ENCODE data around the gene RGS3.

Gene RGS3

DNA sequence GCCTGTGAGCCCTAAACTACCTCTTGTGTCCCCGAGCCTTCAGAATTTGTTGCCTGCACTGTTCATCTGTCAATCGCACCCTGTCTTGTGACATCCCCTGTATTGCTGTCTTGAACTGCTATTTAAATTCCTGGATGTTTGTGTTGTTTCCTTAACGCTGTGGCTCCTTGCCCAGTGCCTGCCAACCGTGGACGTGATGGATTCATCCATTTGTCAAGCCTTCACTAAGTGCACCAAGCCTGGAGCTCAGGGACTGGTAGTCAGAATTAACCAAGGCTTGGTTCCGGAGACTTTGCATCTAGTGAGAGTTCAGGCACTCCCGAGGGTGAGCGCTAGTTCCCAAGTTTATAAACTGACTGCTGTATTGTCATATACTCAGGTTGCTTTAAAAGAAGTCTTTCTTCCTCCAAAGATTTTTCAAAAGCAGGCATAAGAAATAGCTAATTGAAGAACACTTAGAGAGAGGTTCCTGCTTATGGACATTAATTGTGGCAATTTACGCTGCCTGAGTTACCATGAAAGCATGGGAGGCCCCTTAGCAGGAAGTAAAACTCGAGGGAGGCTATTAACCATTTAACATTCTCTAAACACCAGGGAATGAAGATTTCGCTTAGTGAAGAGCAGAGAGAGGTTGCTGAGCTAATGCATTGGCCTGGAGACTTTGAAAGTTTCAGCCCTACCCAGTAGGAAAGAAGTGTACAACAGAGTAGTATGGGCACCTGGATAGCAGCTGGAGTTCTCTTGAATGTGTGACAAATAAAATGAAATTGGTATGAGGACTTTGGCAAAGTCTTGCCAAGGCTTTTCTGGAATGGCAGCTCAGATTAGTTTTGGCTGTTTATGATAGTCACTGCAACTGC, 29.0 kb downstream of the RGS3 start:
- DNase-seq = no peak

GRCh38 chr9:113493203-113493520, 29.6 kb downstream of the RGS3 start:
- no peak for DNase-seq

GRCh38 chr9:113495526-113495925, 32.0 kb downstream of the RGS3 start:
- no peak for DNase-seq

GRCh38 chr9:113497051-113497450, 33.5 kb downstream of the RGS3 start:
- DNase-seq = no peak

GRCh38 chr9:113499153-113499875, 35.8 kb downstream of the RGS3 start:
- no peak for DNase-seq

- no peak for DNase-seq
These were observed 36.5 kb downstream of the RGS3 start for GRCh38 chr9:113499876-113500497.

DNA sequence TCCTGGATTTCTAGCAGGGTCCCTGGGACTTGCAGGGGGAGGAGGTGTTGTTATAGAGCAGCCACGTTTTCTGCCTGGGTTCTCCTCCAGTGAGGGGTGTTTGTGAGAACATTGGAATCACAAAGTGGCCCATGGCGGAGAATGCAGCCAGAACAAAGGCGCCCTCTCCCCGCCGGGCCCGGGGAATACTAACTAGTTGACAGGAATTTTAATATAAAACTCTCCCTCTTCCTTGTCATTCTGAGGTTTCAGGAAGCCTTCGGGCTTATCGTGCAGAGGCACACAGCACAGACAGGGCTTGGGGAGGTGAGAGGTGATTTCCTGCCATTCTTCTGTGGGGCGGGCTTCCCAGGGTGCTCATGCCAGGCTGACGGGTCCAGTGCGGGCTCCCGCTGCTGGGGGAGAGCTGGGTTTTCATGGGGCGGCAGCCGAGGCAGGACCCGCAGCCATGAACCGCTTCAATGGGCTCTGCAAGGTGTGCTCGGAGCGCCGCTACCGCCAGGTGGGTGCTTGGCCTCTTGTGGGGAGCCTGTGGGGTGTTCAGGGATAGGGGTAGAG, 37.7 kb downstream of the RGS3 start:
- no peak for DNase-seq

DNA sequence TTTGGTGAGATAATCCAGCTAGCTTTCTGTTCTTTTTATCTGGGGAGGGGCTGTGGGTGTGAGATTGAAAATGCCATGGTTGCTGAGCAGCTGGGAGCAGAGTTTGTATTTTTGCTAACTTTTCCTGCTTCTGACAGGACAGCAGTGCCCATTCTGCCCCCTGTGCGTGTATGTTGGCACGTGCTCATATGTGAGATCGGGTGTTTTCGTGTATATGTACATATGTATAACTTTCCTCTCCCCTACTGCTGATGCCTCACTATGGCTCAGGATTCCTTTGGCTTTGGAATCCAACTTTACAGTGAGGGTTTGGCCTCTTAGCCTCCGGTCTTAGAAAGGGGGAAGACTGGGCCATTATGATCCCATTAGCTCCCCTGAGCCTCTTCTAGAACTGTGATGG, 38.3 kb downstream of the RGS3 start:
- DNase-seq = no peak

- DNase-seq = no peak
These were observed 39.0 kb downstream of the RGS3 start for GRCh38 chr9:113502427-113503034.

- DNase-seq = no peak
These were observed 39.6 kb downstream of the RGS3 start for GRCh38 chr9:113503131-113503541.

- no peak for DNase-seq
These were observed 40.2 kb downstream of the RGS3 start for GRCh38 chr9:113503613-113504211.

- no peak for DNase-seq
These were observed 41.4 kb downstream of the RGS3 start for GRCh38 chr9:113504725-113505590.

DNA sequence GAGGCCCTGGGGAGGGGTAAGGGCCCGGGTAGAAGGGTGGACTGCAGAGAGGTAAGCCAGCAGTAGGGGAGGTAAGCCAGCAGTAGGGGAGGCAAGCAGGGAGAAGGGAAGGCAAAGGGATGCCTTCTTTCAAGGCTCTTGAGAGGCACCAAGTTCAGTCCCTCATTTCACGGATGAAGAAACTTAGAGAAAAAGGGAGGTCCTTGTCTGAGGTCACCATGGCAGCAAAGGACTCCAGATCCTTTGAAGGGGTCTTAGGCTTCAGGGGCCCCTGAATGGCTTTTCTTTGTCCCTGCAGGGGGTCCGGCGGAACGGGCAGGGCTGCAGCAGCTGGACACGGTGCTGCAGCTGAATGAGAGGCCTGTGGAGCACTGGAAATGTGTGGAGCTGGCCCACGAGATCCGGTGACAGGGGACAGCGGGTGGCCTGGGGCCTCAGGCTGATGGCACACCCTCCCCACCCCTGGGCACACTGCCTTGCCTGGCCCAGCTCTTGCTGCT, 42.6 kb downstream of the RGS3 start:
- no peak for DNase-seq

DNA sequence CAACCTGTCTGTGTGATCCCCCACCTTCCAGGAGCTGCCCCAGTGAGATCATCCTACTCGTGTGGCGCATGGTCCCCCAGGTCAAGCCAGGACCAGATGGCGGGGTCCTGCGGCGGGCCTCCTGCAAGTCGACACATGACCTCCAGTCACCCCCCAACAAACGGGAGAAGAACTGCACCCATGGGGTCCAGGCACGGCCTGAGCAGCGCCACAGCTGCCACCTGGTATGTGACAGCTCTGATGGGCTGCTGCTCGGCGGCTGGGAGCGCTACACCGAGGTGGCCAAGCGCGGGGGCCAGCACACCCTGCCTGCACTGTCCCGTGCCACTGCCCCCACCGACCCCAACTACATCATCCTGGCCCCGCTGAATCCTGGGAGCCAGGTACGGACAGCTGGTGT, 43.7 kb downstream of the RGS3 start:
- DNase-seq = no peak

- no peak for DNase-seq
These were observed 44.7 kb downstream of the RGS3 start for GRCh38 chr9:113508111-113508749.

DNA sequence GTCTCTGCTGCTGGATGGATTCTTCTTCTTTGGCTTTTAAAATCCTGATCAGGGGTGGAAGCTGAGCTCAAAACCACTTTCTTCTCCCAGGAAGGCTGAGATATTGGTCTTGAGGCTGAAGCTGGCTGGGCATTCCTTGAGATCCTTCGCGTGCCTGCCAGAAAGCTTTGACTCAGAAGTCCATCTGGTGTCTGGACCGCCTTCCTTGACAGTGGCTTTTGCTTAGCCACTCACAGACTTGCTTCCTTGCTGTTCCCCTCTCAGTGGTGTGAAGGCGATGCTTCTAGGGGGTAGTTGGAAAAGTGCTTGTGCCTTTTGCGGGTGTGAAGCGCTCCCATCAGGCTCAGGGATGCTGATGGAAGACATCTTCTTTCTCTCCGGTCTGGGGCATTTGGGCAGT, 45.9 kb downstream of the RGS3 start:
- DNase-seq = no peak

- no peak for DNase-seq
These were observed 47.6 kb downstream of the RGS3 start for GRCh38 chr9:113511047-113511521.

- DNase-seq = peak; percentile 60 to 77
These were observed 48.6 kb downstream of the RGS3 start for GRCh38 chr9:113511856-113512761.

- DNase-seq = no peak
These were observed 49.6 kb downstream of the RGS3 start for GRCh38 chr9:113513111-113513510.

- no peak for DNase-seq
These were observed 50.0 kb downstream of the RGS3 start for GRCh38 chr9:113513536-113513935.

All from CD4-positive, alpha-beta T cell treated with Interferon alpha-2 for 1 hour (primary cell).